Mesenchymal stem cell (in vitro differentiated cells and primary cell): Measurements from ENCODE around the gene RNU5D-1.
"Not testable (repeated sequence)": the region's sequence is repeated elsewhere in the genome, so short reads cannot be mapped to it uniquely, and the experiment has no call there.

Source experiments
- DNase-seq: peaks from one replicate; pipeline ENCODE4 v3.0.0-alpha.2; 2013
- H2AFZ ChIP-seq: one replicate; pipeline ENCODE4 v1.6.1; 2013; ENCODE audit warnings: low read depth, mild to moderate bottlenecking, control low read depth, inconsistent platforms, low read length, moderate library complexity
- H2AK5ac ChIP-seq: 2 replicates; pipeline ENCODE4 v1.6.1; 2013; ENCODE audit warnings: low read length, moderate library complexity, mild to moderate bottlenecking, inconsistent platforms; ENCODE audit not compliant: severe bottlenecking
- H2BK120ac ChIP-seq: one replicate; pipeline ENCODE4 v1.6.1; 2013; ENCODE audit warnings: low read depth, mild to moderate bottlenecking, inconsistent platforms, low read length, moderate library complexity
- H2BK12ac ChIP-seq, 2 experiments: one replicate each; pipeline ENCODE4 v1.6.1; 2013; ENCODE audit warnings: inconsistent platforms in 2 of 2, low read length in 2 of 2, mild to moderate bottlenecking in 2 of 2, moderate library complexity in 2 of 2, control low read depth in 1 of 2
- H2BK15ac ChIP-seq: one replicate; pipeline ENCODE4 v1.6.1; 2013; ENCODE audit warnings: mild to moderate bottlenecking, low read depth, inconsistent platforms; ENCODE audit not compliant: poor library complexity, severe bottlenecking
- H2BK5ac ChIP-seq: 2 replicates; pipeline ENCODE4 v1.6.1; 2013; ENCODE audit warnings: low read depth, mild to moderate bottlenecking, low read length, control low read depth, inconsistent platforms; ENCODE audit not compliant: poor library complexity, severe bottlenecking
- H3K14ac ChIP-seq, 2 experiments: one replicate each; pipeline ENCODE4 v1.6.1; 2013; ENCODE audit warnings: inconsistent platforms in 2 of 2, low read length in 2 of 2, control low read depth in 1 of 2, mild to moderate bottlenecking in 1 of 2, moderate library complexity in 1 of 2
- H3K18ac ChIP-seq, 2 experiments: one replicate each; pipeline ENCODE4 v1.6.1; 2013; ENCODE audit warnings: inconsistent platforms in 2 of 2, low read length in 2 of 2, control low read depth in 1 of 2, low read depth in 1 of 2, mild to moderate bottlenecking in 1 of 2
- H3K23ac ChIP-seq, 2 experiments: one replicate each; pipeline ENCODE4 v1.6.1; 2013; ENCODE audit warnings: inconsistent platforms in 2 of 2, low read length in 2 of 2, mild to moderate bottlenecking in 2 of 2, moderate library complexity in 2 of 2, control low read depth in 1 of 2
- H3K27ac ChIP-seq: 2 replicates; pipeline ENCODE4 v1.5.1; 2013; ENCODE audit warnings: mild to moderate bottlenecking, moderate library complexity, low read length, control low read depth, inconsistent platforms; ENCODE audit not compliant: poor library complexity, severe bottlenecking
- H3K27me3 ChIP-seq, 2 experiments: 2 replicates each; pipeline versions ENCODE4 v1.6.1 to v1.7.0; 2013; ENCODE audit warnings: low read length in 2 of 2, mild to moderate bottlenecking in 2 of 2, moderate library complexity in 2 of 2, control low read depth in 1 of 2, inconsistent platforms in 1 of 2; ENCODE audit not compliant: control insufficient read depth in 1 of 2, insufficient read depth in 1 of 2
- H3K36me3 ChIP-seq, 2 experiments: 2 replicates each; pipeline versions ENCODE4 v1.6.1 to v1.7.0; 2013; ENCODE audit warnings: low read length in 2 of 2, control low read depth in 1 of 2, inconsistent platforms in 1 of 2, low read depth in 1 of 2, mild to moderate bottlenecking in 1 of 2; ENCODE audit not compliant: insufficient read depth in 2 of 2, control insufficient read depth in 1 of 2
- H3K4ac ChIP-seq, 2 experiments: one replicate each; pipeline ENCODE4 v1.6.1; 2013; ENCODE audit warnings: inconsistent platforms in 2 of 2, low read length in 2 of 2, mild to moderate bottlenecking in 2 of 2, moderate library complexity in 2 of 2, control low read depth in 1 of 2, low read depth in 1 of 2
- H3K4me1 ChIP-seq: 2 replicates; pipeline ENCODE4 v1.6.1; 2013; ENCODE audit warnings: low read depth, low read length, control low read depth; ENCODE audit not compliant: control insufficient read depth, insufficient read depth
- H3K4me2 ChIP-seq: 2 replicates; pipeline ENCODE4 v1.6.1; 2013; ENCODE audit warnings: low read length, mild to moderate bottlenecking, inconsistent platforms; ENCODE audit not compliant: poor library complexity, severe bottlenecking
- H3K4me3 ChIP-seq, 2 experiments: 2 replicates each; pipeline versions ENCODE4 v1.5.1 to v1.7.0; 2013; ENCODE audit warnings: low read length in 2 of 2, mild to moderate bottlenecking in 2 of 2, control low read depth in 1 of 2, low read depth in 1 of 2; ENCODE audit not compliant: insufficient read depth in 1 of 2
- H3K79me1 ChIP-seq: replicated peaks from 2 replicates; pipeline ENCODE4 v1.6.1; 2013; ENCODE audit warnings: mild to moderate bottlenecking, control low read depth, low read length, inconsistent platforms; ENCODE audit not compliant: poor library complexity, severe bottlenecking
- H3K9ac ChIP-seq: 2 replicates; pipeline ENCODE4 v1.7.0; 2013; ENCODE audit warnings: mild to moderate bottlenecking, low read length, moderate library complexity
- H3K9me3 ChIP-seq: 2 replicates; pipeline ENCODE4 v1.7.0; 2013; ENCODE audit warnings: mild to moderate bottlenecking, low read length; ENCODE audit not compliant: control insufficient read depth
- H4K8ac ChIP-seq: one replicate; pipeline ENCODE4 v1.6.1; 2013; ENCODE audit warnings: inconsistent platforms, mild to moderate bottlenecking, low read length, moderate library complexity
- H4K91ac ChIP-seq: one replicate; pipeline ENCODE4 v1.6.1; 2013; ENCODE audit warnings: mild to moderate bottlenecking, low read length, inconsistent platforms
- WGBS: methylation state at CpG from one replicate; pipeline ENCODE4 v1.1.7; 2013; ENCODE audit warnings: mixed read lengths; 5-methylcytosine and 5-hydroxymethylcytosine counted together

Gene RNU5D-1

DNA sequence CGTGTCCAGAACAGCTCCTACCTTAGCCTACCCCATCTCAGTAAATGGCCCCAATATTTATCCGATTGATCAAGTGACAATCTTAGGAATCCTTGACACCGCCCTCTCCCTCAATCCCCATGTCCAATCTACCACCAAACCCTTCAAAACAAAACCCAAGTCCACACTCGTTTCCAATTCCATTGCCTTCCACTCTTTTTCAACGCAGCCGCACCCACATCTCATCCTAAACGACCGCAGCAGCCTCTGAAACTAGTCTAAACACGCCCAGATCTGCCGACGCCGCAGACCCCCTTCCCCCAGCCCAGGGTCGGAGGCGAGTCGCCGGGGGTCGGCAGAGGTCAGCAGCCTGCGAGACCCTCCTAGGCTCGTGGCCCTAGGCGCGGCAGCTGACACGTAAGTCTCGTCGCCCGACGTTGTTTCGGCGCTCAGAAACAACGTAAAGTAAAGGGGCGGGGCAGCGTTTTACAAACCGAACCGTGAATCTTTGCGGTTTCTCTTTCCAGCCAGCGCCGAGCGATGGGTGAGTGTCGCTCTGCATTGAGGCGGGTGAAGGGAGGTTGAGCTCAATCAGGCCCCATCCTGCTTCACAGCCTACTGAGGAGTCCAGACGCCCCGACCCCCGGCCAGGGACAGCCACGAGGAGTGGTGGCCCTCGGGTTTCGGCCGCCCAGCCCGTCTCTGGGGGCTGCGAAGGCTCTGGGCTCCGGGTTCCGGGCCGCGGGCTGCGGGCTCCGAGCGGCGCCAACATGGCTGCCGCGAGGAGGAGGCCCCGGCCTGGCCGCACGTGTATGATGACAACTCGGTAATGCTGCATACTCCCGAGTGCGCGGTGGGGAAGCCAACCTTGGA lies 44.3 kb upstream of the RNU5D-1 start, which contains the start of gene RPS8:
TSS of gene RPS8 (plus strand) at position 463 of the 852 bp plus-strand sequence. CDS start at position 520, 57 bp downstream.
- H3K14ac ChIP-seq: peak within 1 kb of the TSS in 1 of 2 experiments; percentile 88
- DNase-seq: peak; percentile 96
- peak within 1 kb of the TSS in 1 of 2 experiments; percentile 57 for H3K23ac ChIP-seq
- no peaks in the 10 kb centered on the region for H3K9me3 ChIP-seq
- H3K27me3 ChIP-seq: no peaks in the 10 kb centered on the region
- peak within 1 kb of the TSS; percentile 83 for H3K27ac ChIP-seq
- peak within 1 kb of the TSS; percentile 87 for H2BK5ac ChIP-seq
- peak within 1 kb of the TSS; percentile 42 for H2AK5ac ChIP-seq
- H4K8ac ChIP-seq: peak within 1 kb of the TSS; percentile 99
- H3K4me2 ChIP-seq: peak within 1 kb of the TSS; percentile 78
- H2BK12ac ChIP-seq: peak within 1 kb of the TSS in 1 of 2 experiments; percentile 29
- peak within 1 kb of the TSS; percentile 92 to 95 for H3K18ac ChIP-seq
- under 1% methylated on average over 65 of the region's 65 CpGs for WGBS
- H3K9ac ChIP-seq: peak within 1 kb of the TSS; percentile 96
- peaks cover 18% of the 10 kb centered on the region for H3K4me1 ChIP-seq
- H3K79me1 ChIP-seq: peaks cover 2% of the 10 kb centered on the region
- peak within 1 kb of the TSS; percentile 91 for H2AFZ ChIP-seq
- peak within 1 kb of the TSS; percentile 81 to 87 for H3K4me3 ChIP-seq
- peak within 1 kb of the TSS; percentile 86 to 100 for H3K4ac ChIP-seq
- peak within 1 kb of the TSS; percentile 62 for H4K91ac ChIP-seq
- H3K36me3 ChIP-seq: peaks cover 36 to 40% of the 10 kb centered on the region in 2 experiments
- H2BK15ac ChIP-seq: no peak within 1 kb of the TSS
- peak within 1 kb of the TSS; percentile 56 for H2BK120ac ChIP-seq

DNA sequence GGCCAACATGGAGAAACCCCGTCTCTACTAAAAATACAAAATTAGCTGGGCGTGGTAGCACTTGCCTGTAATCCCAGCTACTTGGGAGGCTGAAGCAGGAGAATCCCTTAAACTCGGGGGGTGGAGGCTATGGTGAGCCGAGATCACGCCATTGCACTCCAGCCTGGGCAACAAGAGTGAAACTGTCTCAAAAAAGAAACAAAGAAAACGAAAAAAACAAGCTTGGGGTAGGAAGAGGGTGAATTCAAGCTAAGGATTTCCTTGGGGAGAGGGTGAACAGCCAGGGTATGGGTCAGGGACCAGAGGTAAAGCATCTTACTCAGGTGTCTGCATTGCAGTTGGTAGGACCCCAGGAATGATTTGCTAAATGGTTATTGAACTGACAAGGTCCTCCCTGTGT lies 35.5 kb upstream of the RNU5D-1 start:
- H3K4me3 ChIP-seq, H3K4me2 ChIP-seq, H3K14ac ChIP-seq, H3K27me3 ChIP-seq, H2BK12ac ChIP-seq, H3K23ac ChIP-seq, H2AFZ ChIP-seq, H3K9ac ChIP-seq, H3K27ac ChIP-seq, H3K18ac ChIP-seq, DNase-seq, H2BK120ac ChIP-seq, H3K79me1 ChIP-seq, H3K9me3 ChIP-seq, H2BK15ac ChIP-seq, H2AK5ac ChIP-seq, H4K91ac ChIP-seq, H3K4me1 ChIP-seq, H2BK5ac ChIP-seq, H4K8ac ChIP-seq, H3K4ac ChIP-seq: not testable (repeated sequence)
- 98% methylated on average over 6 of the region's 6 CpGs for WGBS
- peaks cover 21 to 28% of the 10 kb centered on the region in 2 experiments for H3K36me3 ChIP-seq

DNA sequence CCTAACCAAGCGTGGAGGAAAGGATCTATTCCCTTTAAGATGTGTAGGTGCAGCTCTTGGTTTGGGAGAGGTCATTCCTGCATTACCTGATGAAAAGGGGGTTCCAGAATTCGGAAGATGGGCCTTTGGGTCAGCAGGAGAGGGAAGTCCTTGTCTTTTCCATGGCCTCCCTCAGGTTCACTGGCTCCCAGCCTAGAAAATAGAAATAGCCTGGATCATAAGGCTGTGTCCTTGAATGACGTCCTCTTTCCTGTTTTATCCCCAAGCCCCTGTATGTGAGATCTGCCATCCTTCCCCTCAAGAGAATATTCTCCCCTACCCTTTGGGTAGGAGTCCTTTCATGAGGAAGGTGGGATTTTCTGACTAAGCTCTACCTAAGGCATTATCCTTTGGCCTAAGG lies 29.9 kb upstream of the RNU5D-1 start:
- Histone ChIP-seq H3K4me2 (no peak overlapping the region), H4K8ac (no peak overlapping the region), H3K4me3 (no peak overlapping the region), H3K27me3 (no peaks in the 10 kb centered on the region), H3K27ac (no peak overlapping the region), H3K9me3 (no peaks in the 10 kb centered on the region), H3K79me1 (peaks cover 6% of the 10 kb centered on the region), H3K14ac (no peak overlapping the region), H2BK12ac (no peak overlapping the region), H3K4ac (no peak overlapping the region), H3K36me3 (peaks cover 35 to 37% of the 10 kb centered on the region in 2 experiments), H2AFZ (no peak overlapping the region), H3K23ac (no peak overlapping the region), H3K18ac (no peak overlapping the region), H2AK5ac (no peak overlapping the region), H3K4me1 (no peaks in the 10 kb centered on the region), H2BK5ac (no peak overlapping the region), H2BK120ac (no peak overlapping the region), H2BK15ac (no peak overlapping the region), H4K91ac (no peak overlapping the region), H3K9ac (no peak overlapping the region)
- WGBS: 94% methylated on average over 3 of the region's 3 CpGs
- DNase-seq: no peak

DNA sequence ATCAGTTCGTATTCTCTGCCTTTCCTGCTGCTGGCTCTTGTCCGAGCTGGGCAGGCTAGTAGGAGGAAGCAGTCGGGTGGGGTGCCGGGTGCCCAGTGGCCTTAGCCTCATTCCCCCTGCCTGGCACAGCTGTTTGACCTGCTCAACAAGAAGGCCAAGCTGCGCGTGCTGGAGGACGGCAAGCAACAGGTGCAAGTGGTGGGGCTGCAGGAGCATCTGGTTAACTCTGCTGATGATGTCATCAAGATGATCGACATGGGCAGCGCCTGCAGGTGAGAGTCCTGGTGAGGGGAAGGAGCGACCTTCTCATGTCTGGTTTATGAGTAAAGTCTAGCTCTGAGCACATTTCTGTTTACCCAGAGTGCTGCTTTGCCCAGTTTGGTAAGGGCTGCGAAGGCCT lies 28.1 kb upstream of the RNU5D-1 start:
- peaks cover 6% of the 10 kb centered on the region for H3K79me1 ChIP-seq
- H4K91ac ChIP-seq: no peak overlapping the region
- H2BK12ac ChIP-seq: no peak overlapping the region
- H2BK15ac ChIP-seq: no peak overlapping the region
- H3K18ac ChIP-seq: no peak overlapping the region
- H2BK120ac ChIP-seq: no peak overlapping the region
- no peak overlapping the region for H2AFZ ChIP-seq
- peak overlapping the region in 1 of 2 experiments; percentile 23 for H3K23ac ChIP-seq
- H3K9me3 ChIP-seq: no peaks in the 10 kb centered on the region
- no peak overlapping the region for H3K4ac ChIP-seq
- no peaks in the 10 kb centered on the region for H3K4me1 ChIP-seq
- H3K27me3 ChIP-seq: no peaks in the 10 kb centered on the region
- no peak overlapping the region for H3K9ac ChIP-seq
- no peak overlapping the region for H4K8ac ChIP-seq
- 98% methylated on average over 11 of the region's 11 CpGs for WGBS
- H2BK5ac ChIP-seq: no peak overlapping the region
- H3K14ac ChIP-seq: no peak overlapping the region
- H3K36me3 ChIP-seq: peaks cover 39 to 47% of the 10 kb centered on the region in 2 experiments
- H2AK5ac ChIP-seq: no peak overlapping the region
- no peak overlapping the region for H3K4me2 ChIP-seq
- H3K4me3 ChIP-seq: no peak overlapping the region
- no peak for DNase-seq
- H3K27ac ChIP-seq: no peak overlapping the region
